GM21619 (cell line): ENCODE measurements around the gene SEC14L2.
"Not testable (repeated sequence)": the region's sequence is repeated elsewhere in the genome, so short reads cannot be mapped to it uniquely, and the experiment has no call there.

Experiments used
- ATAC-seq: cut with Tn5 transposase; IDR thresholded peaks from one replicate; pipeline ENCODE4 v1.9.1; 2021; ENCODE audit not compliant: unreplicated experiment

SEC14L2 gene

GRCh38 chr22:30426388-30427353 is 29.9 kb downstream of the SEC14L2 start:
- no peak for ATAC-seq

GRCh38 chr22:30427871-30428270 is 31.1 kb downstream of the SEC14L2 start:
- no peak for ATAC-seq

- no peak for ATAC-seq
Measured at GRCh38 chr22:30429887-30430286, 33.1 kb downstream of the SEC14L2 start.

- no peak for ATAC-seq
Measured at GRCh38 chr22:30430933-30431332, 34.1 kb downstream of the SEC14L2 start.

GRCh38 chr22:30432096-30432495 is 35.3 kb downstream of the SEC14L2 start:
- no peak for ATAC-seq

GRCh38 chr22:30432520-30432919 is 35.7 kb downstream of the SEC14L2 start:
- ATAC-seq: no peak

- no peak for ATAC-seq
Measured at GRCh38 chr22:30433227-30433626, 36.4 kb downstream of the SEC14L2 start.

GRCh38 chr22:30433773-30434172 is 37.0 kb downstream of the SEC14L2 start:
- no peak for ATAC-seq

GRCh38 chr22:30434843-30435242 is 38.0 kb downstream of the SEC14L2 start:
- no peak for ATAC-seq

GRCh38 chr22:30435674-30436126 is 38.9 kb downstream of the SEC14L2 start:
- no peak for ATAC-seq

- no peak for ATAC-seq
Measured at GRCh38 chr22:30436196-30436595, 39.4 kb downstream of the SEC14L2 start.

- ATAC-seq: no peak
Measured at GRCh38 chr22:30438559-30438958, 41.7 kb downstream of the SEC14L2 start.

- no peak for ATAC-seq
Measured at GRCh38 chr22:30439226-30439625, 42.4 kb downstream of the SEC14L2 start.

GRCh38 chr22:30439836-30440235 is 43.0 kb downstream of the SEC14L2 start:
- no peak for ATAC-seq

GRCh38 chr22:30441088-30441487 is 44.3 kb downstream of the SEC14L2 start:
- ATAC-seq: no peak

- no peak for ATAC-seq
Measured at GRCh38 chr22:30444632-30445437, 48.0 kb downstream of the SEC14L2 start.

- ATAC-seq: no peak
Measured at GRCh38 chr22:30445438-30446145, 48.8 kb downstream of the SEC14L2 start.

GRCh38 chr22:30447656-30448055 is 50.8 kb downstream of the SEC14L2 start:
- ATAC-seq: no peak

- ATAC-seq: not testable (repeated sequence)
Measured at GRCh38 chr22:30451488-30451887, 54.7 kb downstream of the SEC14L2 start.

- no peak for ATAC-seq
Measured at GRCh38 chr22:30452861-30453260, 56.0 kb downstream of the SEC14L2 start.
